Measurements from ENCODE around the gene ATP13A4.

Gene ATP13A4

GRCh38 chr3:193560091-193560490 is 5.4 kb upstream of the ATP13A4 start:
- H3K4me2 ChIP-seq (ENCODE audit: low read length) = no peak overlapping the region
- no peak overlapping the region for H3K4me3 ChIP-seq (ENCODE audit: low read length)
- no peaks in the 10 kb centered on the region for H4K20me1 ChIP-seq (ENCODE audit: control insufficient read depth, insufficient read depth, low read depth, low read length)
- no peaks in the 10 kb centered on the region for H3K9me3 ChIP-seq (ENCODE audit: control insufficient read depth, insufficient read depth, low read length)
- TF ChIP-seq EZH2phosphoT487 (IDR thresholded peaks at IDR 0.05; ENCODE audit: borderline replicate concordance, low read length) (no peak), CTCF (IDR thresholded peaks at IDR 0.05; ENCODE audit: low read depth, low read length, poor library complexity, severe bottlenecking) (no peak)
- no peaks in the 10 kb centered on the region for H3K27me3 ChIP-seq (ENCODE audit: control insufficient read depth, low read length)
- no peaks in the 10 kb centered on the region for H3K79me2 ChIP-seq (ENCODE audit: control insufficient read depth, low read length)
- H3F3A ChIP-seq (ENCODE audit: control insufficient read depth, insufficient read depth) = no peaks in the 10 kb centered on the region
- no peaks in the 10 kb centered on the region for H3K9me2 ChIP-seq (replicated peaks; ENCODE audit: control insufficient read depth, low read length)
- H3K36me3 ChIP-seq (ENCODE audit: control insufficient read depth, low read length) = no peaks in the 10 kb centered on the region
- peaks cover 10% of the 10 kb centered on the region; the same call in 1 of the 2 replicates for H3K4me1 ChIP-seq (ENCODE audit: control insufficient read depth, low read length)
- no peak overlapping the region for H3K27ac ChIP-seq (ENCODE audit: low read depth, low read length)

- no peaks in the 10 kb centered on the region for H3F3A ChIP-seq (ENCODE audit: control insufficient read depth, insufficient read depth)
- no peak for TF ChIP-seq EZH2phosphoT487 (IDR thresholded peaks at IDR 0.05; ENCODE audit: borderline replicate concordance, low read length)
- no peak for TF ChIP-seq CTCF (IDR thresholded peaks at IDR 0.05; ENCODE audit: low read depth, low read length, poor library complexity, severe bottlenecking)
- no peaks in the 10 kb centered on the region for H3K27me3 ChIP-seq (ENCODE audit: control insufficient read depth, low read length)
- no peaks in the 10 kb centered on the region for H3K9me3 ChIP-seq (ENCODE audit: control insufficient read depth, insufficient read depth, low read length)
- no peak overlapping the region for H3K4me2 ChIP-seq (ENCODE audit: low read length)
- H3K27ac ChIP-seq (ENCODE audit: low read depth, low read length) = no peak overlapping the region
- no peak overlapping the region for H3K4me3 ChIP-seq (ENCODE audit: low read length)
- no peaks in the 10 kb centered on the region for H3K9me2 ChIP-seq (replicated peaks; ENCODE audit: control insufficient read depth, low read length)
- no peaks in the 10 kb centered on the region for H3K79me2 ChIP-seq (ENCODE audit: control insufficient read depth, low read length)
- H3K4me1 ChIP-seq (ENCODE audit: control insufficient read depth, low read length) = peaks cover 10% of the 10 kb centered on the region; the same call in 1 of the 2 replicates
- H4K20me1 ChIP-seq (ENCODE audit: control insufficient read depth, insufficient read depth, low read depth, low read length) = no peaks in the 10 kb centered on the region
- H3K36me3 ChIP-seq (ENCODE audit: control insufficient read depth, low read length) = no peaks in the 10 kb centered on the region
These were observed 4.4 kb upstream of the ATP13A4 start for GRCh38 chr3:193559100-193559499.

GRCh38 chr3:193556841-193557240 is 2.1 kb upstream of the ATP13A4 start:
- TF ChIP-seq CTCF (IDR thresholded peaks at IDR 0.05; ENCODE audit: low read depth, low read length, poor library complexity, severe bottlenecking) (no peak), EZH2phosphoT487 (IDR thresholded peaks at IDR 0.05; ENCODE audit: borderline replicate concordance, low read length) (no peak)
- no peaks in the 10 kb centered on the region for H3K9me3 ChIP-seq (ENCODE audit: control insufficient read depth, insufficient read depth, low read length)
- peaks cover 10% of the 10 kb centered on the region; the same call in 1 of the 2 replicates for H3K4me1 ChIP-seq (ENCODE audit: control insufficient read depth, low read length)
- H3K9me2 ChIP-seq (replicated peaks; ENCODE audit: control insufficient read depth, low read length) = no peaks in the 10 kb centered on the region
- no peaks in the 10 kb centered on the region for H3F3A ChIP-seq (ENCODE audit: control insufficient read depth, insufficient read depth)
- no peaks in the 10 kb centered on the region for H4K20me1 ChIP-seq (ENCODE audit: control insufficient read depth, insufficient read depth, low read depth, low read length)
- H3K79me2 ChIP-seq (ENCODE audit: control insufficient read depth, low read length) = no peaks in the 10 kb centered on the region
- no peak overlapping the region for H3K27ac ChIP-seq (ENCODE audit: low read depth, low read length)
- no peaks in the 10 kb centered on the region for H3K36me3 ChIP-seq (ENCODE audit: control insufficient read depth, low read length)
- no peaks in the 10 kb centered on the region for H3K27me3 ChIP-seq (ENCODE audit: control insufficient read depth, low read length)
- no peak overlapping the region for H3K4me2 ChIP-seq (ENCODE audit: low read length)
- H3K4me3 ChIP-seq (ENCODE audit: low read length) = no peak overlapping the region
